H9 (cell line): ENCODE measurements around the gene HES1. TPM values are rescaled to one million over a fixed set of nuclear protein-coding genes. Genes with fewer than 3 reads are reported as not detected.

ENCODE experiments used
- DNase-seq: peaks from one replicate; pipeline ENCODE4 v3.0.0-alpha.2; 2017
- H2AFZ ChIP-seq: one replicate; pipeline ENCODE4 v1.6.1; 2013; ENCODE audit warnings: mild to moderate bottlenecking, low read length, control low read depth, moderate library complexity
- H2AK5ac ChIP-seq: 2 replicates; pipeline ENCODE4 v1.6.1; 2013; ENCODE audit warnings: low read length, control low read depth, mixed read lengths; ENCODE audit not compliant: insufficient read length
- H2BK120ac ChIP-seq: one replicate; pipeline ENCODE4 v1.6.1; 2013; ENCODE audit warnings: low read depth, mild to moderate bottlenecking, low read length, control low read depth, inconsistent platforms; ENCODE audit not compliant: poor library complexity, severe bottlenecking
- H2BK12ac ChIP-seq: 2 replicates; pipeline ENCODE4 v1.6.1; 2013; ENCODE audit warnings: low read length, control low read depth, mixed read lengths, low read depth; ENCODE audit not compliant: insufficient read length
- H2BK15ac ChIP-seq: 2 replicates; pipeline ENCODE4 v1.6.1; 2013; ENCODE audit warnings: low read depth, low read length, control low read depth
- H2BK20ac ChIP-seq: one replicate; pipeline ENCODE4 v1.6.1; 2013; ENCODE audit warnings: low read depth, mild to moderate bottlenecking, low read length, control low read depth, inconsistent platforms; ENCODE audit not compliant: poor library complexity, severe bottlenecking
- H2BK5ac ChIP-seq: 2 replicates; pipeline ENCODE4 v1.6.1; 2013; ENCODE audit warnings: low read length, control low read depth, mixed read lengths; ENCODE audit not compliant: insufficient read length
- H3K14ac ChIP-seq: 2 replicates; pipeline ENCODE4 v1.6.1; 2013; ENCODE audit warnings: low read length, control low read depth; ENCODE audit not compliant: insufficient read depth
- H3K18ac ChIP-seq: 2 replicates; pipeline ENCODE4 v1.6.1; 2013; ENCODE audit warnings: low read depth, mild to moderate bottlenecking, mixed read lengths, low read length, control low read depth; ENCODE audit not compliant: insufficient read length
- H3K23ac ChIP-seq: 2 replicates; pipeline ENCODE4 v1.6.1; 2013; ENCODE audit warnings: low read length, control low read depth, mixed read lengths, low read depth; ENCODE audit not compliant: insufficient read length
- H3K23me2 ChIP-seq: 2 replicates; pipeline ENCODE4 v1.6.1; 2013; ENCODE audit warnings: low read depth, mild to moderate bottlenecking, mixed read lengths, low read length, control low read depth; ENCODE audit not compliant: insufficient read length, poor library complexity, severe bottlenecking
- H3K27ac ChIP-seq: 2 replicates; pipeline ENCODE4 v1.5.1; 2013; ENCODE audit warnings: low read length, control low read depth, mixed read lengths, low read depth; ENCODE audit not compliant: insufficient read length
- H3K27me3 ChIP-seq: 2 replicates; pipeline ENCODE4 v1.6.1; 2013; ENCODE audit warnings: low read length, control low read depth, inconsistent platforms; ENCODE audit not compliant: insufficient read depth
- H3K4ac ChIP-seq: 2 replicates; pipeline ENCODE4 v1.6.1; 2013; ENCODE audit warnings: low read depth, mild to moderate bottlenecking, control low read depth, inconsistent platforms, low read length, moderate library complexity
- H3K4me1 ChIP-seq: 2 replicates; pipeline ENCODE4 v1.6.1; 2013; ENCODE audit warnings: low read length, control low read depth, inconsistent platforms; ENCODE audit not compliant: insufficient read depth
- H3K4me2 ChIP-seq: 2 replicates; pipeline ENCODE4 v1.6.1; 2013; ENCODE audit warnings: low read length, control low read depth, mixed read lengths; ENCODE audit not compliant: insufficient read length, insufficient read depth
- H3K56ac ChIP-seq: 2 replicates; pipeline ENCODE4 v1.6.1; 2013; ENCODE audit warnings: low read depth, mild to moderate bottlenecking, mixed read lengths, low read length, control low read depth; ENCODE audit not compliant: insufficient read length
- H3K79me1 ChIP-seq: 2 replicates; pipeline ENCODE4 v1.6.1; 2013; ENCODE audit warnings: low read depth, mild to moderate bottlenecking, moderate library complexity, low read length, control low read depth, inconsistent platforms; ENCODE audit not compliant: insufficient read depth, poor library complexity, severe bottlenecking
- H3K79me2 ChIP-seq: 2 replicates; pipeline ENCODE4 v1.6.1; 2013; ENCODE audit warnings: low read length, control low read depth, inconsistent platforms; ENCODE audit not compliant: insufficient read depth
- H3K9ac ChIP-seq: 2 replicates; pipeline ENCODE4 v1.6.1; 2013; ENCODE audit warnings: low read length, control low read depth, mixed read lengths; ENCODE audit not compliant: insufficient read length; ENCODE audit errors: extremely low read depth
- H3K9me3 ChIP-seq: one replicate; pipeline ENCODE4 v1.6.1; 2013; ENCODE audit warnings: low read depth, low read length, inconsistent platforms; ENCODE audit not compliant: control insufficient read depth
- H3T11ph ChIP-seq: one replicate; pipeline ENCODE4 v1.6.1; 2013; ENCODE audit warnings: mild to moderate bottlenecking, low read length, control low read depth, inconsistent platforms
- H4K20me1 ChIP-seq: one replicate; pipeline ENCODE4 v1.6.1; 2013; ENCODE audit not compliant: control insufficient read depth, insufficient read length, insufficient read depth
- H4K5ac ChIP-seq: 2 replicates; pipeline ENCODE4 v1.6.1; 2013; ENCODE audit warnings: low read depth, mild to moderate bottlenecking, mixed read lengths, low read length, control low read depth; ENCODE audit not compliant: insufficient read length
- H4K8ac ChIP-seq: replicated peaks from 2 replicates; pipeline ENCODE4 v1.6.1; 2013; ENCODE audit warnings: low read length, control low read depth, mixed read lengths, low read depth; ENCODE audit not compliant: insufficient read length
- H4K91ac ChIP-seq: 2 replicates; pipeline ENCODE4 v1.6.1; 2013; ENCODE audit warnings: low read depth, mild to moderate bottlenecking, moderate library complexity, mixed read lengths, low read length, control low read depth; ENCODE audit not compliant: insufficient read length
- H3K27ac Mint-ChIP-seq, 3 experiments: 2 replicates in 2 of 3; 3 replicates in 1 of 3; pipeline ENCODE4 v1.8.0; 2020 to 2021; ENCODE audit warnings: mixed read lengths in 3 of 3, mild to moderate bottlenecking in 1 of 3, moderate library complexity in 1 of 3
- H3K27me3 Mint-ChIP-seq: 2 replicates; pipeline ENCODE4 v1.8.0; 2021; ENCODE audit warnings: low read depth, mild to moderate bottlenecking, moderate library complexity, mixed read lengths
- H3K36me3 Mint-ChIP-seq, 3 experiments: 2 replicates in 2 of 3; 3 replicates in 1 of 3; pipeline ENCODE4 v1.8.0; 2020 to 2021; ENCODE audit warnings: low read depth in 3 of 3, mixed read lengths in 3 of 3; ENCODE audit not compliant: insufficient read depth in 1 of 3
- H3K4me1 Mint-ChIP-seq, 2 experiments: 2 replicates each; pipeline ENCODE4 v1.8.0; 2020; ENCODE audit warnings: mixed read lengths in 2 of 2
- H3K4me3 Mint-ChIP-seq, 2 experiments: 2 replicates in 1 of 2; 3 replicates in 1 of 2; pipeline ENCODE4 v1.8.0; 2020 to 2021; ENCODE audit warnings: mild to moderate bottlenecking in 2 of 2, mixed read lengths in 2 of 2, moderate library complexity in 1 of 2
- H3K9me3 Mint-ChIP-seq, 2 experiments: 2 replicates in 1 of 2; 3 replicates in 1 of 2; pipeline ENCODE4 v1.8.0; 2020; ENCODE audit warnings: mild to moderate bottlenecking in 2 of 2, mixed read lengths in 2 of 2, moderate library complexity in 1 of 2
- CTCF ChIP-seq: fragments of 200-600 bp; sonication (generic); conservative IDR thresholded peaks from 3 replicates; pipeline ENCODE4 v1.8.0; 2021; ENCODE audit warnings: antibody characterized with exemption, mild to moderate bottlenecking
- WGBS: extraction: QIAGEN DNeasy Blood & Tissue Kit; methylation state at CpG from one replicate; pipeline ENCODE4 v1.1.7; 2013; ENCODE audit warnings: missing lambda C conversion rate, low lambda C conversion rate, mixed read lengths; ENCODE audit not compliant: insufficient read length; ENCODE audit errors: extremely low coverage; 5-methylcytosine and 5-hydroxymethylcytosine counted together
- total RNA-seq: library from RNA; stranded (reverse); gene quantifications from 2 replicates; pipeline ENCODE4 v1.2.1, GENCODE V29; 2021

The HES1 gene
- total RNA-seq, 1 experiment from 2014 or later, result 23.2 TPM

- Histone ChIP-seq H3K4ac (no peak overlapping the region), H3T11ph (no peak overlapping the region), H4K91ac (no peak overlapping the region), H4K5ac (no peak overlapping the region), H3K9me3 (no peaks in the 10 kb centered on the region), H3K9ac (no peak overlapping the region), H4K8ac (no peak overlapping the region), H2BK15ac (no peak overlapping the region), H2BK12ac (no peak overlapping the region), H3K56ac (no peak overlapping the region), H2AFZ (no peak overlapping the region), H3K79me2 (no peaks in the 10 kb centered on the region), H3K4me1 (no peaks in the 10 kb centered on the region; the same call in 1 of the 2 replicates), H3K14ac (no peak overlapping the region), H3K79me1 (no peaks in the 10 kb centered on the region), H3K4me2 (no peak overlapping the region), H3K23ac (no peak overlapping the region), H2AK5ac (no peak overlapping the region), H3K18ac (no peak overlapping the region), H2BK20ac (no peak overlapping the region), H3K27ac (no peak overlapping the region), H4K20me1 (no peaks in the 10 kb centered on the region), H2BK120ac (no peak overlapping the region), H3K27me3 (no peaks in the 10 kb centered on the region), H3K23me2 (no peaks in the 10 kb centered on the region), H2BK5ac (no peak overlapping the region)
- Mint-ChIP-seq H3K36me3 (no peaks in the 10 kb centered on the region), H3K27ac (no peak overlapping the region), H3K4me1 (peaks cover 55 to 66% of the 10 kb centered on the region in 2 experiments), H3K9me3 (no peaks in the 10 kb centered on the region), H3K27me3 (peaks cover 3% of the 10 kb centered on the region; the same call in 1 of the 2 replicates), H3K4me3 (no peak overlapping the region)
- no peak for TF ChIP-seq CTCF
- no CpG with 5 or more reads among the region's 5 CpGs for whole genome bisulfite sequencing
- no peak for DNase-seq
Observed at GRCh38 chr3:194163697-194164096, 27.7 kb downstream of the HES1 start.
